ENCODE results near the gene SYNE1.

The SYNE1 gene

DNA sequence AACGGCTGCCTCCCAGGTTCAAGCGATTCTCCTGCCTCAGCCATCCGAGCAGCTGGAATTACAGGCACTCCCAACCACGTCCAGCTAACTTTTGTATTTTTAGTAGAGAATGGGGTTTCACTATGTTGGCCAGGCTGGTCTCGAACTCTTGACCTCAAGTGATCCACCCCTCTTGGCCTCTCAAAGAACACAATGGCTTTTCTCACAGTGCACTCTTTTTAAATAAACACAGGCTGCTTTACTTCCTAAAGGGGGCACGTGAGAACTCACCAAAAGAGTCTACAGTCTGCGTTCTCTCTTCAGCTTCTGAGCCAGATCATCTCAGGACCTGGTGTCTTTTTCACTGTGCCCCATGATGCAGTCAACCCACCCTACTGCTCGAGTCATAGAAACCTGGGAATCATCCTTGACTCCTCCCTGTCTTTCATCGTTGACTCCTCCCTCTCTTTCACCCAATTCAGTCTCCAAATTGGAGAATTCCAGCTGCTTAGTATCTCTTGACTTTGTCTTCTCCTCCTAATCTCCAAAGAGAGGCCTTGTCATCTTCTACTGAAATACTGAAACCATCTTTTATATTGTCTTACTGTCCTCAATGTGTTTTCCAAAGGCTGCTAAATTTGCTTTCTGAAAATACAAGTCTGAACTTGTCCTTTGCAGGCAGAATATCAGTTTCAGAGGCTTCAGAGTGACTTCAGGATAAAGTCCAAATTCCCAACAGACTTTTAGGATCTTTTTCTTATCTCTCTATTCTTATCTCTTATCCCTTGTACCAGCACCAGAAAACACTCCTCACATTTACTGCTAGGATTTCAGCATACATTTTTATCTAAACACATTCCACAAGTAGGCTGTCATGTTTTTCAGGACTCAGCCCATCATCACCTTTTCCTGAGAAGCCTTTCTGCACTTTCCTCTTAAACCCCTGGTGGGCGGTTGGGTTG, 323.4 kb downstream of the SYNE1 start:
- no peak for DNase-seq

GRCh38 chr6:152312434-152312833, 324.7 kb downstream of the SYNE1 start:
- DNase-seq = no peak

DNA sequence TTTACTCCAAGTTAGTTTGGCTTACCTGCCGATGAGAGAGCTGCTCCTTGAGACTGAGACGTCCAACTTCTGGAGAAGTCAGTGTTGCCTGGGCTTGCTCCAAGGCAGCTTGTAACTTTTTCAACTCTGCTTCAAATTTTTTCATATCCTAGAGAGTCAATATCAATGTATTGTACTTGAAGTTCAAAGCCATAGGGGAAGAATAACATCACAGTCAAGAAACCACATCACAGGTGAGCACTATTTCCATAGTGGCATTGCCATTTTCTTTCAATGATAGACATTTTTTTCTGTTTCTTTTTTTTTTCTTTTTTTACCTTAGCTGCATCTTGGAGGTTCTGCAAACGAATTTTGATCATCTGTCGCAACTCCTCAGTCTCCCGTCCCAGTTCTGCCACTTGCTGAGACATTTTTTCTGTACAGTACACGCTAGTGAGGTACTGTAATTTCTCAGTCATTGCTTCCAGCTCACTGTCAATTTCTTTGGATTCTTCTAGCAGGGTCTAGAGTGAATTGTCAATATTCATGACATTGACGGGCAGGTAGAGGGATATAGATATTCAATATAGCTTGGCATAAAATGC, 326.7 kb downstream of the SYNE1 start:
- no peak for DNase-seq

DNA sequence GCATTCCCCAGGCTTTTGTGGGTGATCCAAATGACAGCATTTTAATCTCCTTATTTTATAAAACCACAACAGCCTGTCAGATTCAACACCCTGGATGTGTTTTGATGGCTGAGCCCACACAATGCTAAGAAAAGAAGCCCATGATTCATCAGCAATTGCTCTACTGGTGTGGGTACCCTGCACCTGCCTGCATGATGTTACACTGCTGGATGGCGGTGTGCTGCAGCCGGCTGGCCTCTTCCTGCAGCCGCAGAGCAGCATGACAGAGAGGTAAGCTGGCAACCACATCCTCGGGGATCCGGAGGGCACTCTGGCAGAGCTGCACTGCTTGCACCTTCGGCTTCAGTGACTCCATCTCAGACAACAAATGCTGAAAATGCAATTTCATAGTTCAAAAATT, 327.5 kb downstream of the SYNE1 start:
- no peak for DNase-seq

DNA sequence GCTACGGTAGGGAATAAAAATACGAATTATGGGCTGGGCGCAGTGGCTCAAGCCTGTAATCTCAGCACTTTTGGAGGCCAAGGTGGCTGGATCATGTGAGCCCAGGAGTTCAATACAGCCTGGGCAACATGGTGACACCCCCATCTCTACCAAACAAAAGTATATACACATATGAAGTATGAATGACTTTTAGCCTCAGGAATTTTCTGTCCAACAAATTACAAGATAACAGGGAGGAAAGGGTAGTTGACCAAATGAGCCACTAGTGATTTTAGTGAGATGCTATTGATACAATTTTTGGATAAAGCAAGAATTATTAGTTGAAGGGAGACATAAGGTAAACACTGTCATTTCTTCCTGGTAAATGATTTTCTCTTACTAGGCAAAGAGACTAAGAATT, 328.2 kb downstream of the SYNE1 start:
- no peak for DNase-seq

DNA sequence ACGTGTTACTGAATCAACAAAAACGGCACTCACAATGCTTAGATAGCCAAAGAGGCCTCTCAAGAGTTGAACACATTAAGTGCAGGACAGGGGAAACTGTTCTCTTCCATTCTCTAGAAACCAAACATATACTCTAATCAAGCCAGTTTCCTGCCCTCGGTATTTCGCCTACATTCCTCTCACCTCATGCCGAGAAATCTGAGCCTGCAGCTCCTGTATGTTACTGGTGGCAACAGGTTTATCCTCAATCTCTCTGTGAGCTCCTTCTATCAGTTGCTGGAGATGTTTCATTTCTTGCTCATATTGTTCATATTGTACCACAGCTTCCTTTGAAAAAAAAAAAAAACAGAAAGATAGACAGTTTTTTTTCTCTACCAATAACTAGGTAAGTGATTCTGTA, 328.9 kb downstream of the SYNE1 start:
- no peak for DNase-seq

GRCh38 chr6:152305672-152306071, 331.5 kb downstream of the SYNE1 start:
- DNase-seq = no peak

DNA sequence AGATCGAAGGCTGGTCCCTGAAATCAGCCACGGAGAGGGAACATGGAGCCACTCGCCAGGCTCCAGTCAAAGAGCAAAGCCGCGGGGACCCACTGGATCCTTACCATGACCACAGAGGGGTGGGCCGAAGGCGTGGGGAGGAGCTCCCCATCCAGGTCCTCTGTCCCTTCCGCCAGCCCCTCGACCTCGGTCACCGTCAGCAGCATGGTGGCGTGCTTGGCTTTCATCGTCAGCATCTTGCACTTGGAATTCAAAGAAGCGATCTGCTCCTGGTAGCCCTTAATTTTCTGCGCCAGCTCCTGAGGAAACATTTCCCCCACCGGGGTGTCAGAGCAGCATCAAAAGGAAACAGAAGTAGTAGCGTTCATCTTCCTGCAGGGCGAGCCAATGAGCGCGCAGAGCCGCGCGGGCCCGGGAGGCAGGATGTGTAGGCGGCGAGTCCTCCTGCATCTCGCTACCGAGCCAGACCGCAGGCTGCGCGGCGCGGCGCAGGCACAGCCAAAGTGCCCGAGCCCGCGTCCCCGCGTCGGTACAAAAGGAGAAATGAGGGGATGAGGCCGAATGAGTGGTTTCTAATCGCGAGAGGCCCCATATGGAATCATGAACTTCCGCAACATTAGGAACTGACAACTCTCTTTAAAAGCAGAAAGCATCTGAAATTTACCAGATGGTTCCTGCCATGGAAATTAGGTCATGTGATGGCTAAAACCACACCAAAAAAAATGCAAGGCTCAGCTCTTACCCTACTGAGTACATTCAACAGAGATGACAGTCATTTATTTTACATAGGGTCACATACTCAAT, 335.2 kb downstream of the SYNE1 start:
- DNase-seq = peak; percentile 94 to 97 (median 96)

DNA sequence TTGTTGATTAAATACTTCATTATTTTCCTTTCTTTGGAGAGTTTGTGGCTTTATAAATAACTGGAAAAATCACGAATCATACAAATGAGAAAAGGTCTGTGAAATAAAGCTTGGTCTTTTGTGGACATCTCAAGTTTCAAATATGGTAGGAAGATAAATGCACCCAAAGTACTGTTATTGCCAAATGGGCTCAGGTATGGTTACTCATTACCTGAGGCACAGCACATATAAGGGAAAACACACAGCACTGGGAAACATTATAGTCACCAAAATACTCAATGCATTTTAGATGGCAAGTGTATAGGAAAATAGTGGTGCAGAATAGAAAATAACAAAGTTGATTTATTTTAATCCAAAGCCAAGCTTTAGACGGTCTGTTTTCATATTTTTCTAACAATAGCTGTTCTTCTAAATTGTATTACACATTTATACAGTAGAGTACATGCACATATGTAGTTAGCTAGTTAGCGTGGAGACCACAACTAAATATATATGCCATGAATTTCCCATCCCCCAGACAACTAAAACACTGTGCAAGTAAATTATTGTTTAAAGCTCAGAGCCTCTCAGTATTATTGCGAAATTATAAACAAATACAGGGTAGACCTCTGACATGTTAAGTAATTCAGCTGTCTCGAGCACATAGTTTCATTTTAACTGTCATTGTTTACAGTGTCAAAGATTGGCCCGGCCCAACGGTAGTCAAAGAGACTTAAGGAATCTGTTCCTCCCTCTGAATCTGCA, 336.0 kb downstream of the SYNE1 start:
- DNase-seq = no peak

DNA sequence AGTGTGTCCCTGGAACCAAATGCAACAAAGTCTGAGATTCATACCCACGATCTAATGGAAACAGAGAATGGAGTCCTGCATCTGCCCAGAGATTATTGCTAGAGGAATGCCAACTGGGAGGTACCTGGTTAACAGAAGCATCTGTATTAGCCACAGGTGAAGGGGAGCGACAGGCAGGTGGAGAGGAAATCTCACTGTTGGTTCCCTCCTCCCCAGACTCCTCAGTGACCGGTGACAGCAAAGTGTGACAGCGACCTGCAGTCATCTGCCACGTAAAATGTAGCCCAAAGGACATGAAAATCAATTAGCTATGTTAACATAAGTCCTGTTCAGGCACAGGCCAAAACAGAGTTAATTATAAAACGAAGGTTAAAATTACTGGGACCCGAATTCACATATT, 336.6 kb downstream of the SYNE1 start:
- DNase-seq = no peak

GRCh38 chr6:152298848-152299735, 338.1 kb downstream of the SYNE1 start:
- DNase-seq = peak; percentile 43 to 75 (median 64)

- no peak for DNase-seq
These were observed 339.0 kb downstream of the SYNE1 start for GRCh38 chr6:152298055-152298647.

DNA sequence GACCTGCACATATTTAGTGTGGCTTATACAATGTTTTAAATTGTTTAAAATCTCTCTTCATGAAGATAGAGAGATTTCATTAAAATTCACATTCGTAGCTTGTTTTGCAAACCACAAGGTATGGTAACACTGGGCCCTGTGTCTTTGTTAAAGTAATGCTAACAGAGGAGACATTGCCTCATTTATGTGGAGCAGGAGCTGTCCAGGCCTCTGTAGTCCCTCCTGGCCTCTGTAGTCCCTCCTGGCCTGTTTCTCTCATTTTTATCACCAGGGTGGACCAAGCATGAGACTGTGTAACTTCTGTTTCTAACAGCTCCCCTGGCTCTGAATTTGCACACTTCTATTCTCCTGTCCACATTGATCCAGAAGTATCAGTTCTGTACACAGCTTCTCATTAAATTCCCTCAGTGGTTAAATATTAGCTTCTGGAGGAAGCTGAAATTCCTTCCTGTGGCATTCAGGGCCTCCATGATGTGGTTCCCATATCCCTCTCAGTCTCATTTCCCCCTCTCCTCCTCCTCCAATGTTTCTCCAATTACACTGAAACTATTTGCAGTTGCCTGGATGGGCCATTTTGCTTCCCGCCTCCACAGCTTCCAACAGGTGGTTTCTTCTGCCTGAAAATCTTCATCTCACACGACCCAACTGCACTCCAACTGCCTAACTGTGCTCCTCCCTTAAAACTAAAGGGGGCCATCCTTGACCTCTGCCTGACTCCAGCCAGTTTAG, 340.4 kb downstream of the SYNE1 start:
- DNase-seq = no peak

DNA sequence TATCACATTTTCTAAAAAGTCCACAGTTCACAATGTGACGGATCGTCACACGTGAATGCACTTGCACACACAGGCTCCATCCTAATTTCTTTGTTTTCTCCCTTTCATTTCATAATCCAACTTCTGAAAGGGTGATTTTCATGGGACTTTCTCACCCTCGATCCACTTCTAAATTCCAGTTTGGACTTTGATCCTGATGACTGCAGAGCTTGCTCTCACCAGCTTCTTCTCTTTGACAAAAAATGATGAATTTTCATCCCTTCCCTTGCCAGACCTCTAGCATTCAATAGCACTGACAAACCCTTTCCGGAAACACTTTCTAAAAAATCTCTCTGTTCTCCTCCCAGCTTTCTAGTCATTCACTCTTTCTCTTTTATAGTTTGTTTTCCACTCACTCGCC, 341.2 kb downstream of the SYNE1 start:
- DNase-seq = no peak

- no peak for DNase-seq
These were observed 341.8 kb downstream of the SYNE1 start for GRCh38 chr6:152295346-152295745.

GRCh38 chr6:152293404-152293803, 343.8 kb downstream of the SYNE1 start:
- DNase-seq = no peak

- no peak for DNase-seq
These were observed 344.6 kb downstream of the SYNE1 start for GRCh38 chr6:152292555-152292954.

GRCh38 chr6:152290693-152291092, 346.5 kb downstream of the SYNE1 start:
- DNase-seq = no peak

- DNase-seq = no peak
These were observed 359.3 kb downstream of the SYNE1 start for GRCh38 chr6:152277826-152278329.

DNA sequence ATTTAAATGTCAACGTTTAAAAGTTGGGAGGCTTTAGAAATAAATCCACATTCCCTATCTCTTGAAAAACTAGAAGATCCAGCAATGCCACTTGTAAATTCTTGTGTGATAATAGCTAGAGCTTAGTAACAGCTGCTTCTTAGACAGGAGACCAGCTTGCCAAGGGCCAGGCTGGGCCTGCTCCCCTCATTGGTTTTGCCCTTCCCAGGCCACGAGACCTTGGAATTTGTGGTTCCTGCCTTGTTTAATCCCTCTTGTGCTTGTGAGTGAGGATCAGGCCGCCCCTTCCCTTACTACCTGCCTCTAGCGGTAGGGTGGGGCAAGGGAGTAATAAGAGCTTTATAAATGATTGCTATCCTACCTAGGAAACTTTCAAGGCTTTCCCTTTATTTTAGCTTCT, 363.5 kb downstream of the SYNE1 start:
- DNase-seq = no peak
